GM21526 (cell line): ENCODE results near the gene FTHL17.

ENCODE experiments used
- ATAC-seq: cut with Tn5 transposase; IDR thresholded peaks from one replicate; pipeline ENCODE4 v1.9.1; 2021; ENCODE audit warnings: moderate library complexity; ENCODE audit not compliant: unreplicated experiment, low FRiP score

The FTHL17 gene

DNA sequence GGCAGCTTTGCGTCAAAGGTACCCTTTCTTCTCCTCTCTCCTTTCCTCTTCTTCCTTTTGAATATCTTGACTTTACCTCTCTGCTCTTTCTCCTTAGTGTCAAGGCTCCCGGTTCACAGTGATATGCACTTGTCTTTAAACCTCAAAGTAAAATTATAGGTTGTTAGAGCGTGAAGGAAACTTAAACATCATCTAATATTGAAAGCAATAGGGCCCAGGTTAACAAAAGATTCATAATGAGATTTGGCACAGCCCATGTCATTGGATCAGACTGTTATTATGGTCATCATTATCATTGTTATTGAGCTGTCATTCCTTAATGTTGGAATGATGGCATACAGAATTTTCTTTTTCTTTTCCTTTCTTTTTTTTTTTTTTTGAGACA is 32.5 kb downstream of the FTHL17 start:
- ATAC-seq, result no peak

GRCh38 chrX:31038575-31039326 is 33.1 kb downstream of the FTHL17 start:
- ATAC-seq, result no peak

DNA sequence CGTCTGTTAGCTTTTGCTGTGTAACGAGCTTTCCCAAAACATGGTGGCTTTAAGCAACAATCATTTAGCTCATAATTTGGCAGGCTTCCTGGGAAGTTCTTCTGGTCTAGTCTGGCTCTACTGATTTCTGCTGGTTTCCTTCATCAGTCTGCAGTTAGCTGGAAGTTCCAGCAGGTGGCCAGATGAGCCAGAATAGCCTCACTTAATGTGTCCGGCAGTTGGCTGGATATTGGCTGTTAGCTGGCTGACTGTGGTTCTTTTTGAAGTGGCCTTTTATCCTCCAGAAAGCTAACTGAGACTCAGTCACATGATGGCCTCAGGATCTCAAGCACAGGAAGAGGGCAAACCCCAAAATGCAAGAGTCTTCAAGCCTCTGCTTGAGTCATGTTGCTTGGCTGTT is 34.9 kb downstream of the FTHL17 start:
- peak; percentile 95 for ATAC-seq

DNA sequence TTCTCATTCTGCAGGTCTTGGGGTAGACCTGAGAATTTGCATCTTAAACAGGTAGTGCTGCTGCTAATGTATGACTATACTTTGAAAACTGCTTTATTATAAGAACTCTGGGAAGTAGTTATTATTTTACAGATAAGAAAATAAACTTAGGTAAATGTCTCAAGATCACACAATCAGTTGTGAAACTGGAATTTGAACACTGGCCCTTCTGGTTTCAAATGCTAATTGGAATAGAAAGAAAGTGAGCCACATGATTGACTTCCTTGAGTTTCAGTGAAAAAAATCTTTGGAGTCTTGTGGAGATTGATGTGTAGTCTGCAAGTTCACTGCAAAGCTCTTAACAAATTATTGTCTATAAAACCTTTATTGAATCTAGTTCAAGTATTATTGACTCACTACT is 44.5 kb downstream of the FTHL17 start:
- no peak for ATAC-seq

GRCh38 chrX:31024866-31025265 is 47.0 kb downstream of the FTHL17 start:
- ATAC-seq, result no peak

DNA sequence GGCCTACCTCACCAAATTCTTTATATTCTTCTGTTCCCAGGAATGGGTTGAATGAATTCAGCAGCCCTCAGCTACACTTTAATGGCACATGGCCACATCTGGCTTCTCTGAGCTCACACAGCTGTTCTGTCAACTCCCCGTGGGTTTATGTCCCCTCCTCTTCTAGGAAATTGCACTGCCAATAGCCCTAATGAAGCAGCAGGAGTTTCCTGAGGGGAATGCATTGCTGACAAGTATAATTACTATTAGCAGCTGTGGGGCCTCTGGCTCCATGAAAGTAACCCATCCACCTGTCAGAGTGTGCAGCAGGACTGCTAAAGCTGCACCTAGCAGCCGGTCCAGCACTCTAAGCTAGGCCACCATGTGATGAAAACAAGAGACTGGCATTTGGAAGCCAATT is 50.3 kb downstream of the FTHL17 start:
- ATAC-seq, result no peak
